T follicular helper cell (primary cell): ENCODE data around the gene C22orf31.
"Not testable (repeated sequence)": the region's sequence is repeated elsewhere in the genome, so short reads cannot be mapped to it uniquely, and the experiment has no call there.

Source experiments
- DNase-seq: peaks from one replicate; pipeline ENCODE4 v3.0.0-alpha.2; 2020; ENCODE audit warnings: low read depth
- total RNA-seq, 2 experiments: gene quantifications; one replicate each; lab custom pipeline; 2026; lab: John Stamatoyannopoulos, UW

The C22orf31 gene
- total RNA-seq, result 0 reads per million in 2 experiments

- DNase-seq, result no peak
Observed at GRCh38 chr22:29061773-29062172, at the start of gene C22orf31. Gene C22orf31, minus strand, starts transcription at chr22:29061831. Its CDS starts 39 bp downstream, at chr22:29061792.

GRCh38 chr22:29110946-29111345 is 49.3 kb upstream of the C22orf31 start:
- DNase-seq, result no peak

GRCh38 chr22:29109822-29110221 is 48.2 kb upstream of the C22orf31 start:
- no peak for DNase-seq

- no peak for DNase-seq
Observed at GRCh38 chr22:29108137-29108536, 46.5 kb upstream of the C22orf31 start.

- no peak for DNase-seq
Observed at GRCh38 chr22:29106839-29107238, 45.2 kb upstream of the C22orf31 start.

- no peak for DNase-seq
Observed at GRCh38 chr22:29105468-29105867, 43.8 kb upstream of the C22orf31 start.

- DNase-seq, result no peak
Observed at GRCh38 chr22:29103121-29103520, 41.5 kb upstream of the C22orf31 start.

- no peak for DNase-seq
Observed at GRCh38 chr22:29102300-29102699, 40.7 kb upstream of the C22orf31 start.

GRCh38 chr22:29098296-29098695 is 36.7 kb upstream of the C22orf31 start:
- DNase-seq, result no peak

- DNase-seq, result no peak
Observed at GRCh38 chr22:29096736-29097669, 35.4 kb upstream of the C22orf31 start.

- DNase-seq, result no peak
Observed at GRCh38 chr22:29095459-29095858, 33.8 kb upstream of the C22orf31 start.

- no peak for DNase-seq
Observed at GRCh38 chr22:29093501-29094300, 32.1 kb upstream of the C22orf31 start.

- DNase-seq, result no peak
Observed at GRCh38 chr22:29093030-29093429, 31.4 kb upstream of the C22orf31 start.

GRCh38 chr22:29092243-29092642 is 30.6 kb upstream of the C22orf31 start:
- no peak for DNase-seq

GRCh38 chr22:29090039-29090438 is 28.4 kb upstream of the C22orf31 start:
- DNase-seq, result no peak

GRCh38 chr22:29089507-29089906 is 27.9 kb upstream of the C22orf31 start:
- DNase-seq, result no peak

GRCh38 chr22:29088809-29089208 is 27.2 kb upstream of the C22orf31 start:
- DNase-seq, result no peak

- DNase-seq, result no peak
Observed at GRCh38 chr22:29087012-29087411, 25.4 kb upstream of the C22orf31 start.

GRCh38 chr22:29083933-29084591 is 22.4 kb upstream of the C22orf31 start:
- DNase-seq, result no peak

- not testable (repeated sequence) for DNase-seq
Observed at GRCh38 chr22:29083576-29083932, 21.9 kb upstream of the C22orf31 start.

GRCh38 chr22:29082826-29083545 is 21.4 kb upstream of the C22orf31 start:
- DNase-seq, result no peak
